Measurements from ENCODE around the gene HPS4. TPM values are rescaled to one million over a fixed set of nuclear protein-coding genes. Genes with fewer than 3 reads are reported as not detected.
A peak's percentile ranks its signal among the peaks of the same experiment; 100 is the strongest.

The HPS4 gene
- total and polyA plus RNA-seq, 9 donors: 12.2 to 19.3 (median 15.4) TPM

GRCh38 chr22:26517429-26517828 is 33.8 kb upstream of the HPS4 start:
- no peaks in the 10 kb centered on the region for H3K36me3 ChIP-seq (ENCODE audit: control insufficient read depth, insufficient read depth, low read length)
- WGBS (ENCODE audit: insufficient coverage): no CpG with 5 or more reads among the region's 5 CpGs

DNA sequence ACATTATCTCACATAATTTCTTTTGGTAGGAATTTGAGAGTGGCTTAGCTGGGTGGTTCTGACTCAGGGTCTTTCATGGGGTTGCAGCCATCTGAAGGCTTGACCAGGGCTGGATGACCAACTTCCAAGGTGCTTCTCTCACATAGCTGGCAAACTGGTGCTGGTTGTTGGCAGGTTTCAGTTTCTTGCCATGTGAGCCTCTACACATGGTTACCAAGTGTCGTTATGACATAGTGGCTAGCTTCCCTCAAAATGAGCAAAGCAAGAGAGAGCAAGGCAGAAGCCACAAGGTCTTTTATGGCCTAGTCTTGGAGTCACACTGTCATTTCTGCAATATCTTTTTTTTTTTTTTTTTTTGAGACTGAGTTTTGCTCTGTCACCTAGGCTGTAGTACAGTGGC is 32.9 kb upstream of the HPS4 start:
- Histone ChIP-seq H3K27me3 (ENCODE audit: control insufficient read depth, insufficient read depth, low read length) (no peaks in the 10 kb centered on the region), H3K36me3 (ENCODE audit: control insufficient read depth, insufficient read depth, low read length) (no peaks in the 10 kb centered on the region), H3K9me3 (replicated peaks; ENCODE audit: control insufficient read depth, low read depth, low read length) (no peaks in the 10 kb centered on the region), H3K4me1 (ENCODE audit: control insufficient read depth, insufficient read depth, low read length) (peaks cover 12% of the 10 kb centered on the region), H3K4me3 (ENCODE audit: low read length) (no peak overlapping the region), H3K27ac (ENCODE audit: low read length) (no peak overlapping the region)
- 75% methylated on average over 1 of the region's 1 CpG for WGBS (ENCODE audit: insufficient coverage)
- DNase-seq: no peak

More at GRCh38 chr22:26517429-26517828, 33.8 kb upstream of the HPS4 start:
- DNase-seq: no peak
- Histone ChIP-seq H3K27ac (ENCODE audit: low read length) (no peak overlapping the region), H3K4me3 (ENCODE audit: low read length) (no peak overlapping the region), H3K9me3 (replicated peaks; ENCODE audit: control insufficient read depth, low read depth, low read length) (no peaks in the 10 kb centered on the region), H3K4me1 (ENCODE audit: control insufficient read depth, insufficient read depth, low read length) (peaks cover 5% of the 10 kb centered on the region), H3K27me3 (ENCODE audit: control insufficient read depth, insufficient read depth, low read length) (no peaks in the 10 kb centered on the region)

DNA sequence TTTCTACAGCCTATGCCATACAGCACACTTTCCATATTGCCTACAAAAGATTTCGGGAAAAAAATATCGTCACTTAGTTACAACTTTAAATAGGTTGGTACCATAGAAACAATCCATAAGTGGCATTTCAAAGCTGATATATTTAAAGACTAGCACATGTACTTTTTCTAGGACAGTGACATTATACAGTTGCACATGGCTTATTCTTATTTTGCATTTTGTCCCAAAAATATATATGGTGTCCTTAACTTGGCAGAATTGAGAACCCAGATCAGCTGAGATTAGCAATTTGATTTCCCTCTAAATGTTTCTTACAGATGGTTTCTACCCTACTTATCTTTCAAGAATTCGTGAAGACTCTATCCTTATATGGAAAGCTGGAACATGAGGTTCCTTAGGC is 32.3 kb upstream of the HPS4 start:
- Histone ChIP-seq H3K9me3 (replicated peaks; ENCODE audit: control insufficient read depth, low read depth, low read length) (no peaks in the 10 kb centered on the region), H3K27me3 (ENCODE audit: control insufficient read depth, insufficient read depth, low read length) (no peaks in the 10 kb centered on the region), H3K4me1 (ENCODE audit: control insufficient read depth, insufficient read depth, low read length) (peaks cover 17% of the 10 kb centered on the region), H3K27ac (ENCODE audit: low read length) (no peak overlapping the region), H3K36me3 (ENCODE audit: control insufficient read depth, insufficient read depth, low read length) (no peaks in the 10 kb centered on the region), H3K4me3 (ENCODE audit: low read length) (no peak overlapping the region)
- no CpG with 5 or more reads among the region's 3 CpGs for WGBS (ENCODE audit: insufficient coverage)
- no peak for DNase-seq

DNA sequence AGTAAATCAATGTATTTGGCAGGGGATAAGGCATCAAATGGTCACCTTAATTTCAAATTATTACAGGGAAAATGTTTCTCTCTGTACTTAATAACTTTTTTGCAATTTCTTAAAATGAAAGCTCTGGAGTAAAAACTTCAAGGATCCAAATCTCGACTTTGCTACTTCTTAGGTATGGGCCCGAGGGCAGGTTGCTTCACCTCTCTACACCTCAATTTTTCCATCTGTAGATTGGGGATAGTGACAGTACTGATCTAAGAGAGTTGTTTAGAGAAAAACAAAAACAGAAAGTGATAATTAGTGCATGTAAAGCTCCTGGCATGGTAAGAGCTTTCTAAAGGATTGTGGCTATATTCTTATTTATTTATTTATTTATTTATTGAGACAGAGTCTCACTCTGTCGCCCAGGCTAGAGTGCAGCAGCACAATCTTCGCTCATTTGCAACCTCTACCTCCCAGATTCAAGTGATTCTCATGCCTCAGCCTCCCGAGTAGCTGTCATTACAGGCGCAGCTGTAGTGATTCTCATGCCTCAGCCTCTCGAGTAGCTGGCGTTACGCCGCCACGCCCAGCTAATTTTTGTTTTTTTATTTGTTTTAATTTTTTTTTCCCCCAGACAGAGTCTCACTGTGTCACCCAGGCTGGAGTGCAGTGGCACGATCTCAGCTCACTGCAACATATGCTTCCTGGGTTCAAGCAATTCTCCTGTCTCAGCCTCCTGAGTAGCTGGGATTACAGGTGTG is 31.0 kb upstream of the HPS4 start:
- Histone ChIP-seq H3K36me3 (ENCODE audit: control insufficient read depth, insufficient read depth, low read length) (peaks cover 6% of the 10 kb centered on the region), H3K4me1 (ENCODE audit: control insufficient read depth, insufficient read depth, low read length) (peaks cover 18% of the 10 kb centered on the region), H3K4me3 (ENCODE audit: low read length) (no peak overlapping the region), H3K9me3 (replicated peaks; ENCODE audit: control insufficient read depth, low read depth, low read length) (no peaks in the 10 kb centered on the region), H3K27me3 (ENCODE audit: control insufficient read depth, insufficient read depth, low read length) (no peaks in the 10 kb centered on the region), H3K27ac (ENCODE audit: low read length) (no peak overlapping the region)
- DNase-seq: no peak
- WGBS (ENCODE audit: insufficient coverage): 95% methylated on average over 4 of the region's 12 CpGs

DNA sequence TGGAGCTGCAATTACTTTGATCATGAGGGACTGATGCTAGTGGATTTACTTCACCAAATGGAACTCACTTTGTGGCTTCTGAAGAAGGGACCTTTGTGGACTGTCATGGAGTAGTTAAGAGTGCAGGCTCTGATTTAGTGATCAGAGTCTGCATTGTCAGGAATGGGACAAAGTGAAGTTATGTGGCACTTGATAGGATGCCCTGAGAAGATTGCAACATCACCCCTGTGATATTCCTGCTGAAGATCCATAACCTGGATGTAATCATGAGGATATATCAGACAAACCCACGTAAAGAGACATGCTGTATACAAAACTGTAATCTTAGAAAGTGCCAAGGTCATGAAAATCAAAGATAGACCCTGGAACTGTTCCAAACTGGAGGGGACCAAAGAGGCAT is 30.3 kb upstream of the HPS4 start:
- no CpG with 5 or more reads among the region's 1 CpG for WGBS (ENCODE audit: insufficient coverage)
- Histone ChIP-seq H3K9me3 (replicated peaks; ENCODE audit: control insufficient read depth, low read depth, low read length) (no peaks in the 10 kb centered on the region), H3K27me3 (ENCODE audit: control insufficient read depth, insufficient read depth, low read length) (no peaks in the 10 kb centered on the region), H3K36me3 (ENCODE audit: control insufficient read depth, insufficient read depth, low read length) (peaks cover 14% of the 10 kb centered on the region), H3K4me3 (ENCODE audit: low read length) (no peak overlapping the region), H3K27ac (ENCODE audit: low read length) (no peak overlapping the region), H3K4me1 (ENCODE audit: control insufficient read depth, insufficient read depth, low read length) (peaks cover 18% of the 10 kb centered on the region)
- DNase-seq: no peak

- Histone ChIP-seq H3K27me3 (ENCODE audit: control insufficient read depth, insufficient read depth, low read length) (no peaks in the 10 kb centered on the region), H3K27ac (ENCODE audit: low read length) (peak within 1 kb of the TSS; percentile 42), H3K4me3 (ENCODE audit: low read length) (peak within 1 kb of the TSS; percentile 96), H3K9me3 (replicated peaks; ENCODE audit: control insufficient read depth, low read depth, low read length) (no peaks in the 10 kb centered on the region), H3K36me3 (ENCODE audit: control insufficient read depth, insufficient read depth, low read length) (peaks cover 23% of the 10 kb centered on the region), H3K4me1 (ENCODE audit: control insufficient read depth, insufficient read depth, low read length) (peaks cover 18% of the 10 kb centered on the region)
- WGBS (ENCODE audit: insufficient coverage): 2% methylated on average over 39 of the region's 40 CpGs
- DNase-seq: peak; percentile 97
Measured at GRCh38 chr22:26512149-26512793, 28.7 kb upstream of the HPS4 start, which contains the start of gene TFIP11. TSS of gene TFIP11 (minus strand) at chr22:26512473. CDS start at chr22:26510272, 2,201 bp downstream.

GRCh38 chr22:26508148-26508547 is 24.6 kb upstream of the HPS4 start:
- Histone ChIP-seq H3K4me1 (ENCODE audit: control insufficient read depth, insufficient read depth, low read length) (peaks cover 20% of the 10 kb centered on the region), H3K4me3 (ENCODE audit: low read length) (no peak overlapping the region), H3K27ac (ENCODE audit: low read length) (no peak overlapping the region), H3K36me3 (ENCODE audit: control insufficient read depth, insufficient read depth, low read length) (peaks cover 55% of the 10 kb centered on the region), H3K9me3 (replicated peaks; ENCODE audit: control insufficient read depth, low read depth, low read length) (no peaks in the 10 kb centered on the region), H3K27me3 (ENCODE audit: control insufficient read depth, insufficient read depth, low read length) (no peaks in the 10 kb centered on the region)
- no peak for DNase-seq

- WGBS (ENCODE audit: insufficient coverage): no CpG with 5 or more reads among the region's 1 CpG
- H3K4me1 ChIP-seq (ENCODE audit: control insufficient read depth, insufficient read depth, low read length): peaks cover 4% of the 10 kb centered on the region
- peaks cover 75% of the 10 kb centered on the region for H3K36me3 ChIP-seq (ENCODE audit: control insufficient read depth, insufficient read depth, low read length)
- no peak overlapping the region for H3K27ac ChIP-seq (ENCODE audit: low read length)
- no peaks in the 10 kb centered on the region for H3K27me3 ChIP-seq (ENCODE audit: control insufficient read depth, insufficient read depth, low read length)
- DNase-seq: no peak
- no peak overlapping the region for H3K4me3 ChIP-seq (ENCODE audit: low read length)
- H3K9me3 ChIP-seq (replicated peaks; ENCODE audit: control insufficient read depth, low read depth, low read length): no peaks in the 10 kb centered on the region
Measured at GRCh38 chr22:26503758-26504157, 20.2 kb upstream of the HPS4 start.

- peak; percentile 59 for DNase-seq
- Histone ChIP-seq H3K4me3 (ENCODE audit: low read length) (no peak overlapping the region), H3K27me3 (ENCODE audit: control insufficient read depth, insufficient read depth, low read length) (no peaks in the 10 kb centered on the region), H3K27ac (ENCODE audit: low read length) (no peak overlapping the region), H3K4me1 (ENCODE audit: control insufficient read depth, insufficient read depth, low read length) (peaks cover 4% of the 10 kb centered on the region), H3K9me3 (replicated peaks; ENCODE audit: control insufficient read depth, low read depth, low read length) (no peaks in the 10 kb centered on the region), H3K36me3 (ENCODE audit: control insufficient read depth, insufficient read depth, low read length) (peaks cover 74% of the 10 kb centered on the region)
- 12% methylated on average over 2 of the region's 3 CpGs for WGBS (ENCODE audit: insufficient coverage)
Measured at GRCh38 chr22:26502688-26503561, 19.3 kb upstream of the HPS4 start.

DNA sequence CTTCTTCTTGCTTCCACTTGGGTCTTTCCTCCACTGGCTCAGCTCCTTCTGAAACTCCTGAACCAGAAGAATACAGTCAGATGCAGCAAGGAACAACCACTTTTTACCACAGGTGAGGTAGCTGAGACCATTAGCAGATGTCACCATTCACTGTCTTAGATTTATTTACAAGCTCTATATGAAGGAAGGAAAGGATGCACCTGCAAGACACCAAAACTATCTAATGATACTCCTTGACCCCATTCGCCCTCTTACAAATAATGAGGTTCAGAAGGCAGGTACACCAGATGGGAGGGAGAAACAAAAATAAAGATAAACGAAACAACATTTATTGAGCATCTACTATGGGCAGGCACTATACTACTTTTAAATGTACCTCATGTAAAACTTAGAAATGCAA is 18.4 kb upstream of the HPS4 start:
- DNase-seq: no peak
- peaks cover 72% of the 10 kb centered on the region for H3K36me3 ChIP-seq (ENCODE audit: control insufficient read depth, insufficient read depth, low read length)
- no peaks in the 10 kb centered on the region for H3K9me3 ChIP-seq (replicated peaks; ENCODE audit: control insufficient read depth, low read depth, low read length)
- no peak overlapping the region for H3K4me3 ChIP-seq (ENCODE audit: low read length)
- WGBS (ENCODE audit: insufficient coverage): no CpG with 5 or more reads among the region's 2 CpGs
- H3K4me1 ChIP-seq (ENCODE audit: control insufficient read depth, insufficient read depth, low read length): peaks cover 4% of the 10 kb centered on the region
- no peak overlapping the region for H3K27ac ChIP-seq (ENCODE audit: low read length)
- no peaks in the 10 kb centered on the region for H3K27me3 ChIP-seq (ENCODE audit: control insufficient read depth, insufficient read depth, low read length)

All from muscle of leg (tissue), 11 donors.